ENCODE measurements around the gene CNTNAP2. TPM values are rescaled to one million over a fixed set of nuclear protein-coding genes. Genes with fewer than 3 reads are reported as not detected.

CNTNAP2 gene
- total and polyA plus RNA-seq, 12 donors, result 0.07 to 0.77 (median 0.24) TPM

DNA sequence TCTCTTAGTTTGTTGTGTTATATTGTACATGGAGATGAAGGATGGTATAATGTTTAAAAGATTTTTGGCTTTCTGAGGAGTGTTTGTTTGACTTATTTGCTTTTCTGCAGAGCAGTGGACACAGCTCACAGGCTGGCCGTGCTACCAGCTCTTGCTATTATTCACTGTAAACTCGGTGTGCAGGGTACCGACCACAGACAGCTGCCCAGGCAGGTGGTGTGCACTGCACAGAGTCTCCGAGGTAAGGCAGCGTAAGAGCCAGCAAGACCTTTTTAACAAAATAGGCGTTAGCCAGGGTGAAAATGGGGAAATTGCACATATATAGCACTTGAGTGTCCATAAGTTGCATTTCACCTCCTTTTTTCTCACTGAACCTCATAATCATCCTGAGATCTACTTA lies 438.0 kb downstream of the CNTNAP2 start:
- DNase-seq, result no peak
- WGBS, 2 donors, result 79 to 85% methylated on average over 6 of the region's 6 CpGs
- TF ChIP-seq, protein P1, sequence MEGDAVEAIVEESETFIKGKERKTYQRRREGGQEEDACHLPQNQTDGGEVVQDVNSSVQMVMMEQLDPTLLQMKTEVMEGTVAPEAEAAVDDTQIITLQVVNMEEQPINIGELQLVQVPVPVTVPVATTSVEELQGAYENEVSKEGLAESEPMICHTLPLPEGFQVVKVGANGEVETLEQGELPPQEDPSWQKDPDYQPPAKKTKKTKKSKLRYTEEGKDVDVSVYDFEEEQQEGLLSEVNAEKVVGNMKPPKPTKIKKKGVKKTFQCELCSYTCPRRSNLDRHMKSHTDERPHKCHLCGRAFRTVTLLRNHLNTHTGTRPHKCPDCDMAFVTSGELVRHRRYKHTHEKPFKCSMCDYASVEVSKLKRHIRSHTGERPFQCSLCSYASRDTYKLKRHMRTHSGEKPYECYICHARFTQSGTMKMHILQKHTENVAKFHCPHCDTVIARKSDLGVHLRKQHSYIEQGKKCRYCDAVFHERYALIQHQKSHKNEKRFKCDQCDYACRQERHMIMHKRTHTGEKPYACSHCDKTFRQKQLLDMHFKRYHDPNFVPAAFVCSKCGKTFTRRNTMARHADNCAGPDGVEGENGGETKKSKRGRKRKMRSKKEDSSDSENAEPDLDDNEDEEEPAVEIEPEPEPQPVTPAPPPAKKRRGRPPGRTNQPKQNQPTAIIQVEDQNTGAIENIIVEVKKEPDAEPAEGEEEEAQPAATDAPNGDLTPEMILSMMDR (IDR thresholded peaks at IDR 0.05), result no peak

DNA sequence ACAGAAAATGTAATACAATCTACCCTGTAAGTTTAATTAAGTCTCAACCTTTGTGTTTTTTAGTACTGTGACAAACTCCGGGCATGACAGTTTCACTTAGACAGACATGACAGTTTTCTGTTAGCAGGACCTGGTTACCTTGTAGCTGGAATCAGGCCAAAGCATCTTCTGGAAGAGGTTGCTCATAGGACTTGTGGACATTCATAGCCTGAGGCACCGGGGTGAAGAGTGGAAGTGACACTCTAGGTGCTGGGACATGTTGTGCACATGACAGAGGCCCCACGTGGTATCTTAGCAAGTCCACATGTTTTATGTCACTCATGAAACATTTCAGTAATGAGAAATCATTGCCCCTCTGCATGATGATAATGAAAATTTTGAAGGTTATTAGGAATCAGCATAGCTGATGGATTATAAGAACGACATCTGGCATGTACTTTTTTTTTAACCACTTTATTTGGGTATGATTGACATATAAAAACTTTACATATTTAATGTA lies 441.4 kb downstream of the CNTNAP2 start:
- TF ChIP-seq, protein P1 (IDR thresholded peaks at IDR 0.05), result no peak
- ATAC-seq (no peak), DNase-seq (no peak)
- peaks cover 0 to 4% (median 0%) of the 10 kb centered on the region in 11 donors for H3K9me3 ChIP-seq
- H3K4me1 ChIP-seq, result no peaks in the 10 kb centered on the region
- H3K36me3 ChIP-seq, result no peaks in the 10 kb centered on the region
- no peak overlapping the region for H3K27ac ChIP-seq
- no peaks in the 10 kb centered on the region for H3K27me3 ChIP-seq
- WGBS, 2 donors, result 62 to 64% methylated on average over 4 of the region's 4 CpGs
- intact Hi-C loops (cut with DNase I), result no loop called here
- H3K4me3 ChIP-seq, result no peak overlapping the region

More for the DNA sequence above, 438.0 kb downstream of the CNTNAP2 start:
- no peaks in the 10 kb centered on the region for H3K4me1 ChIP-seq
- no peak overlapping the region for H3K4me3 ChIP-seq
- intact Hi-C loops (cut with DNase I), result no loop called here
- no peak for ATAC-seq
- no peaks in the 10 kb centered on the region for H3K36me3 ChIP-seq
- no peaks in the 10 kb centered on the region for H3K27me3 ChIP-seq
- H3K27ac ChIP-seq, result no peak overlapping the region
- H3K9me3 ChIP-seq, result peaks cover 0 to 4% (median 0%) of the 10 kb centered on the region in 11 donors

DNA sequence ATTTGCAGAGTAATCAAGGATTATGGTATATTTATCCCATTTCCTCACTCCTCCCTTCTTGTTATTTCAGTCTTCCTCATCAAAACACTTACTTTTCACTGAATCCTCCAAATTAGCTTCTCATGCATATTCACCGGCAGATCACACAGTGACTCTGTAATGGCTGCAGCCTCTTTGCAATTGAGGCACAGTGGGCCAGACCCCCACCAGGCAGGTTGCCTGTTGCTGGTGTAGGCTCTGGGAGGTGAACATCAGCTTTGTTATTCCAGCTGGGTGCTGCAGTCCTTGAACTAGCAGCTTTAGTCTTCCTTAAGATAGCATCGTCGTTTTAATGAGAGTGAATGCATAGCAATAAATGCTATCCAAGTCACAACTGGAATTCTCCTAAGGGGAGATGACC lies 449.3 kb downstream of the CNTNAP2 start:
- H3K9me3 ChIP-seq, result peaks cover 0 to 4% (median 0%) of the 10 kb centered on the region in 11 donors
- TF ChIP-seq, protein P1 (IDR thresholded peaks at IDR 0.05), result no peak
- DNase-seq, result no peak
- WGBS, 2 donors, result 62 to 67% methylated on average over 3 of the region's 3 CpGs
- no peak overlapping the region for H3K4me3 ChIP-seq
- H3K27ac ChIP-seq, result no peak overlapping the region
- intact Hi-C loops (cut with DNase I), result no loop called here
- H3K27me3 ChIP-seq, result no peaks in the 10 kb centered on the region
- H3K36me3 ChIP-seq, result no peaks in the 10 kb centered on the region
- no peaks in the 10 kb centered on the region for H3K4me1 ChIP-seq
- no peak for ATAC-seq

DNA sequence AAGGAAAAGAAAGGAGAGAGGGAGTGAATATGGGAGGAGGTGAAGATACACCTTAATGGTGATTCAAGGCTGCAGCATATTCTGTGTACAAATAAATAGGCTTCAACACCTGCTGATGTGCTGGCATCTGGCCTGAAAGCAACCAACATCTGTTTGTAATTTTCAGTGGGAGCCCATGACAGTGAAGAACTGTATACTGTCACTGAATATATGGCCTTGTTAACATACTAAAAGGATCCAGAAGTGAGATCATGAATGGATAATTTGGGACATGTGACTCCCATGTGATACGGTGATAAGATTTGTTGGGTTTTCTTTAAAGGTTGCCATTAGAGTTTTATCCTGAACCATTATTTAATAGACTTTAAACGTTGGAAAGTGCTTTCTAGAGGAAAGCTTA lies 459.3 kb downstream of the CNTNAP2 start:
- WGBS, 2 donors, result 38 to 49% methylated on average over 2 of the region's 2 CpGs
- DNase-seq, result no peak

More for the DNA sequence above, 459.3 kb downstream of the CNTNAP2 start:
- H3K4me1 ChIP-seq, result no peaks in the 10 kb centered on the region
- TF ChIP-seq, protein P1 (IDR thresholded peaks at IDR 0.05), result no peak
- H3K27ac ChIP-seq, result no peak overlapping the region
- H3K4me3 ChIP-seq, result no peak overlapping the region
- H3K9me3 ChIP-seq, result peaks cover 0 to 13% (median 0%) of the 10 kb centered on the region in 11 donors
- no peaks in the 10 kb centered on the region for H3K27me3 ChIP-seq
- no peak for ATAC-seq
- H3K36me3 ChIP-seq, result no peaks in the 10 kb centered on the region
- intact Hi-C loops (cut with DNase I), result no loop called here

Measured in heart right ventricle (tissue), 16 donors.